Limb (tissue), 2 donors: ENCODE results near the gene SLC9A7.

Source experiments
- DNase-seq, 2 donors: peaks; one replicate each; pipeline ENCODE4 v3.0.0-alpha.2; 2016; ENCODE audit errors: extremely low spot score in 2 of 2

Gene SLC9A7

GRCh38 chrX:46611658-46612362, 147.1 kb downstream of the SLC9A7 start:
- DNase-seq, result no peak

DNA sequence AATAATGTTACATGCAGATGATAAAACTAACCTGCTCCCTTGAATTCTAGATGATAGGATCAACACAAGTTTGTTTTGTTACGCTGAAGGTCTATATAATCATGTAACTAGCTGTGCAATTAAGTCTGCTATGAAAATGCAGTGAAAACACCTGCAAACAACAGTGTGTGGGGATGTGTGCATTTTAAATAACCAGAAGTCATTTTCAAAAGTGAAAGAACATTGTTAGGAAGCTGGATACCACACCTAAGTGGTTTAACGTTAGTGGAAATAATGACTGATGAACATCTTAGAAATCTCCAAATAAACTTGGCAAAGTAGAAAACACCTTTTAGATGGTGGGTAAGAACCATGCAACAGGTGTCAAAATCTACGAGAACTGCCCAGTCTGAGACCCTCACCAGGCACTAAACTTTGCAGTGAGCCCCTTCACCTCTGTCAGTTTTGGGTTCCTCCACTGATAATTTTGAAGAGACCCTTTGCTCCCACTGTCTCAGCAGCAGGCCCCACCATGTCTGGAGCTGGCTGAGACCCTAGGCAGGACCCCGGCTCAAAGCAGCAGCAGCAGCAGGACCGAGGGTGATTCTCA, 148.8 kb downstream of the SLC9A7 start:
- DNase-seq, result no peak

- no peak for DNase-seq
Measured at GRCh38 chrX:46607916-46608315, 151.0 kb downstream of the SLC9A7 start.

DNA sequence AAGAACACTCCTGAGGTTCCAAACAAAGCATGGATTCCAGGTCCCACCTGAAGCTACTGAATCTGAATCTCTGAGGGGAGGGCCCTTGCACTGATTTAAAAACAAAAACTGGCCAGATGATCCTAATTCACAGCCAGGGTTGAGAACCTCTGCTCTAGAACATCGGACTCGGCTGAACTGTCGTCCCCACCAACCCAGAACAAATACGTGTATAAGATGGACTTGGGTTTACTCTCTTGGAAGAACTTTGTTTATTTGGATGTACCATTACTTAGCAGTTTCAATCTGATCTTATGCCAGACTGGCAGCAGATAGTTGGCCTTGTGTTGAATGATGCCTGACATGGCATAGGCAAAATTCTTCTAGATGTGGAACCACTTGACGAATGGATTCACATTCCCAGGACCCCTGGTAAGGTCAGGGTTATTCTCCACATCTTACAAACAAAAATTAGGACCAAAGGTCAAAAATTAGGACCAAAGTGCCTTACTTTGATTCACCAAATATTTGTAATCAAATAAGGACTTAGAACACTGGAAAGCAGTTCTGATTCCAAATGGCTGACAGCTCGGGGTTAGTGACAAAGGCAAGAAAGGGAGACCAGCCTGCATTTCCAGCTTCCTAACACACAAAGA, 156.3 kb downstream of the SLC9A7 start:
- no peak for DNase-seq

DNA sequence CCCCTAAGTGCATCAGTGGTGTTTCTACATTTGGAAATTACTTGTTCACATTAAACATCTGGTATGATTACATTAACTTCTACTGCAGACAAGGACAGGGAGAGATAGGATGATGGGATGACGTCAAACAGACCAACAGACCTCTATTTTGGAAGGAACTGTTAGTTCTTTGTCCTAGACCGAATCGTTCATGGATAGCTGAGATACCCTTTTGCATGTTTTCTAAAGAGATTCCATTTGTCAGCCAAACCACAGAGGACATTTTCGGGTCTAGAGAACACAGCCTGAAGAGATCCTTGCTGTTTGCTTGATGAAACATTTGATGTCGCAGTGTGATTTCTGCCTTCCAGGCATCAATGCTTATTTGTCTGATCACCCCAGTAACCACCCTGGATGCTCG, 157.6 kb downstream of the SLC9A7 start:
- no peak for DNase-seq

GRCh38 chrX:46599051-46599560, 159.8 kb downstream of the SLC9A7 start:
- DNase-seq, result no peak

- DNase-seq, result no peak
Measured at GRCh38 chrX:46597771-46598170, 161.1 kb downstream of the SLC9A7 start.

GRCh38 chrX:46597208-46597607, 161.7 kb downstream of the SLC9A7 start:
- no peak for DNase-seq

- DNase-seq, result no peak
Measured at GRCh38 chrX:46595084-46595483, 163.8 kb downstream of the SLC9A7 start.

- DNase-seq, result no peak
Measured at GRCh38 chrX:46589977-46590723, 168.8 kb downstream of the SLC9A7 start.

DNA sequence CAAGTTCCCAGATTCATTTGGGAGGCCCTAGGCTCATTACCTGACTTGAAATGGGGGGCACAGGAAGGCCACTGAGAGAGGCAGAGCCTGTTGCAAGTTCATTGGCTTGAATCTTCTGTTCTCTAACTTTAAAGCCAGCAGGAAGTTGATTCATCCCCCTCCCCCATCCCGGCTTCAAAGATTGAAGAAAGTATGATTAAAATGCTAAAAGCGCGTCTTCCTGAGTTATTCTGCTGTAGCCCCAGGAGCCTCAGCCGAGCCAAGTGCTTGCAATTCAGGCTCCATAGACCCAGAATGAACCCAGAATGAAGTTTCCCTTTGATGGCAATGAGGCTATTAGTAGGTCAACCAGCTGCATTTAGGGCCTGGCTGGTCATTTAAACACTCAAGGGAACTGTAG, 170.7 kb downstream of the SLC9A7 start:
- no peak for DNase-seq

- no peak for DNase-seq
Measured at GRCh38 chrX:46587753-46588171, 171.2 kb downstream of the SLC9A7 start.

GRCh38 chrX:46587158-46587557, 171.8 kb downstream of the SLC9A7 start:
- DNase-seq, result no peak

GRCh38 chrX:46584736-46585135, 174.2 kb downstream of the SLC9A7 start:
- no peak for DNase-seq

GRCh38 chrX:46582966-46583365, 176.0 kb downstream of the SLC9A7 start:
- no peak for DNase-seq

- no peak for DNase-seq
Measured at GRCh38 chrX:46582325-46582724, 176.6 kb downstream of the SLC9A7 start.

DNA sequence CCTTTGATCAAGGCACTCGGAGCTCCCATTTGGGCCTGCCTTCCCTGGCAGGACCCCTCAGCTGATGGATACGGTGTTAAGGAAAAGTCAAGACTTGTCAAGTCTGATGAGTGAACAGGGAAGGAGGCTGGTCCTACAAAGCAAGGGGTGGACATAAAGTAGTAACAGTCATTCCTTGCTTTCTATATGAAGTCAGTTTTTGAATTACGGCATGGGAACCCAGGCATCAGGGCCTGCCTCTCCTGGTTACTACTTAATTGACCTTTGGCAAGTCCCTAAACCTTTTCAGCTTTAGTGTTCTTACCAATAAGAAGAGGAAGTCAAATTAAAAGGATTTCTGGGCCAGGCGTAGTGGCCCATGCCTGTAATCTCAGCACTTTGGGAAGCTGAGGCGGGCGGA, 178.3 kb downstream of the SLC9A7 start:
- no peak for DNase-seq

DNA sequence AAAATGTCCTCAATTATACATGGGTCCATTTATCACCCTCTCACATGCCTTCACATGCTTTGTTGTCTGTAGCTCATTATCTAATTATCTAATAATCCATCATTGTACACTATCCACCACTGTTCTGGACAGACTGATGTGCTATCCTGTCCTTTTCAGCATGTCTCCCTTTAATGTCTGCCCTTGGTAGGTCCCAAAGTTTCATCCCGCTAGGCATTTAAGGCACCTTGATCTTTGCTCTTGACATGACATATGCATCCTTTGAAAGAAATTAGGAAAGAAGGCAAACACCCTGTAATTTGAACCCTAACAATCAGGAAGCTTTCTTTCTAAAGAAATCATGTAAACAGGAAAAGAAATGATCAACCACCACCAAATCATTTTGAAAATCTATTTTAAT, 179.7 kb downstream of the SLC9A7 start:
- no peak for DNase-seq

DNA sequence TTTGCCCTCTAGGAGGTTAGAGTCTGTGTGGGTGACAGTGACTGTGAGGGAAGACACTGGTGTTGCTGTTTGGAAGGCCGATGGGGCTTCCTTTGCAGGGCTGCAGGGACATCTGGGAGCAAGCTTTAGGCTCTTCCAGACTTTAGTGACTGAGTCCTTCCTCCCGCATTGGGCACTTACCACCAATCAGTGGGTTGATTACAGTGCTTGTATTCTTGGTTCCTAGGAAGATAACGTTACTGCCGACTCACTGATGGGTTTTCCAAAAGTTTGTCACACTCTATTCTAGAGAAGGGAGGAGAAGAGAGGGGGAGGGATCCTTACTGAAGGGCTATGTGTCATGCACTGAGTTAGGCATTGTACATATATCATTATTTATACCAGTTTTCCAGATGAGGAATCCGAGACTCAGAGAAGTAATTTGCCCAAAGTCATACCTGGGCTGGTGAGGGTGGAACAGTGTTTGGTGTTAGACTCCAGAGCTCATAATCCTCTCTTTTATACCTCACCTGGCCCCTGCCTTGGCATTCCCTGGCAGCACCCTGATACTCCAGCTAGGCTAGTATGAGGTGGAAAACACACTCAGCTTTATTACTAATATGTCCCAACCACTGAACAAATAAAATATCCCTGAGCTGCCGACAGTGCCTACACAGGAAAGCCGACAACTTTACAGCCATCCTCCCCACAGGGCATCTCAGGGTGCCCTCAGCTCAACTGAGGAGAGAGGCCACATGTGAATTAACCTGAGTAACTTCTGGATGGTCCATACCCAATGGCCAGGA, 181.5 kb downstream of the SLC9A7 start:
- DNase-seq, result no peak

DNA sequence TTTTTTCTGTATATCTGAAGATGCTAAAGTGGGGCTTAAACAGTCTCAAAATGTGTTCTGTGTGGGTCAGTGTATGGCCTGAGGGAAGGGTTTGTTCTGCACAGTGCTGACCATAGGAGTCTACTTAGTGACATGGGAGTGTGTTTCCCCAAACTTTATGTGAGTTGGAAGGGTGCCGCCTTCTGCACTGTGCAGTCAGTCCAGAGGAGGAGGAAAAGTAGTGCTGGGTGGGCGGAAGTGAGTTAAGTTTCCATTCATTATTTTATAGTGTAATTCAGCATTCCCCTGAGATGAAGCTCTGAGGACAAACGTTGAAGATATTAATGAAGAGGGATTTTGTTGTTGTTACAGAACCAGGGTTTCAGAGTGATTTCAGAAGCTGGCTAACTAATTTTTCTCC, 182.5 kb downstream of the SLC9A7 start:
- DNase-seq, result no peak

DNA sequence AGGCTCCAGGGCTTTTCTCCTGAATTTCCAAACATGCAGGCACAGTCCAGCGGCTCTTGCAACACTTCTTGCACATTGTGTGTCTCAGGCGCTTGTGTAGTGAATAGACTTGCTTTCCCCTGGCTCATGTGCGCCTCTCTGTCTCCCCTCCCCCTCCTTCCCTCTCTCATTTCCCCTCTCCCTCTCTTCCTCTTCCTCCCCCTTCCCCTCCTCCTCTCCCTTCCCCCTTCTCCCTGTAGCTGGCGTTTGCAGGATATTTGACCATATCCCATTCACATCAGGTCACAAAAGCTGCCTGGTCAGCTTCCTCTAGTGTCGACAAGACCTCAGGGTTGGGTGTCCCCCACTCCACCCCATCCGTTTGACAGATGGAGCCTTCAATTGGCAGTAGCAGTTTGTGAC, 182.9 kb downstream of the SLC9A7 start:
- DNase-seq, result no peak
